Thoracic aorta (tissue), 2 donors: Measurements from ENCODE around the gene SLX4. TPM values are rescaled to one million over a fixed set of nuclear protein-coding genes. Genes with fewer than 3 reads are reported as not detected.

Source experiments
- ATAC-seq: fragments of 150-250 bp; one replicate; pipeline ENCODE4 v1.8.0; 2017; ENCODE audit warnings: low read depth; ENCODE audit not compliant: insufficient number of reproducible peaks, low FRiP score
- DNase-seq: peaks from one replicate; pipeline ENCODE4 v3.0.0-alpha.2; 2020; ENCODE audit warnings: low spot score
- H3K27ac ChIP-seq, 2 donors: fragments of 200-600 bp; sonication (generic); 1 replicate in 1 of 2; 2 replicates in 1 of 2; pipeline ENCODE4 v1.5.1; 2016; ENCODE audit warnings: mild to moderate bottlenecking in 2 of 2, moderate library complexity in 2 of 2
- H3K27me3 ChIP-seq: fragments of 200-600 bp; sonication (generic); replicated peaks from 2 replicates; pipeline ENCODE4 v1.6.0; 2016; ENCODE audit warnings: mild to moderate bottlenecking; ENCODE audit not compliant: insufficient read depth
- H3K36me3 ChIP-seq: fragments of 200-600 bp; sonication (generic); one replicate; pipeline ENCODE4 v1.5.1; 2016
- H3K4me1 ChIP-seq, 2 donors: fragments of 200-600 bp; sonication (generic); 1 replicate in 1 of 2; 2 replicates in 1 of 2; pipeline versions ENCODE4 v1.5.1 to v1.6.0; 2016; ENCODE audit warnings: low read depth in 2 of 2, mild to moderate bottlenecking in 1 of 2; ENCODE audit not compliant: control insufficient read depth in 1 of 2
- H3K4me3 ChIP-seq: fragments of 200-600 bp; sonication (generic); 2 replicates; pipeline ENCODE4 v1.5.1; 2016; ENCODE audit warnings: mild to moderate bottlenecking
- H3K9me3 ChIP-seq: fragments of 200-600 bp; sonication (generic); 2 replicates; pipeline ENCODE4 v1.5.1; 2016
- total RNA-seq, 2 donors: library from RNA; depleted of rRNA; stranded (reverse); fragments of >200 nt; gene quantifications; one replicate each; pipeline versions ENCODE4 v1.1.0 to v1.2.3, GENCODE V29; 2016
- TF ChIP-seq, protein P1 (sequence below): fragments of 200-600 bp; sonication (generic); IDR thresholded peaks from one replicate; pipeline ENCODE4 v1.5.1; 2019; ENCODE audit warnings: antibody characterized with exemption

Gene SLX4
- total RNA-seq, 2 donors from 2014 or later, result 6.9 to 7.8 TPM

GRCh38 chr16:3574195-3574594, 37.2 kb downstream of the SLX4 start:
- TF ChIP-seq, protein P1, sequence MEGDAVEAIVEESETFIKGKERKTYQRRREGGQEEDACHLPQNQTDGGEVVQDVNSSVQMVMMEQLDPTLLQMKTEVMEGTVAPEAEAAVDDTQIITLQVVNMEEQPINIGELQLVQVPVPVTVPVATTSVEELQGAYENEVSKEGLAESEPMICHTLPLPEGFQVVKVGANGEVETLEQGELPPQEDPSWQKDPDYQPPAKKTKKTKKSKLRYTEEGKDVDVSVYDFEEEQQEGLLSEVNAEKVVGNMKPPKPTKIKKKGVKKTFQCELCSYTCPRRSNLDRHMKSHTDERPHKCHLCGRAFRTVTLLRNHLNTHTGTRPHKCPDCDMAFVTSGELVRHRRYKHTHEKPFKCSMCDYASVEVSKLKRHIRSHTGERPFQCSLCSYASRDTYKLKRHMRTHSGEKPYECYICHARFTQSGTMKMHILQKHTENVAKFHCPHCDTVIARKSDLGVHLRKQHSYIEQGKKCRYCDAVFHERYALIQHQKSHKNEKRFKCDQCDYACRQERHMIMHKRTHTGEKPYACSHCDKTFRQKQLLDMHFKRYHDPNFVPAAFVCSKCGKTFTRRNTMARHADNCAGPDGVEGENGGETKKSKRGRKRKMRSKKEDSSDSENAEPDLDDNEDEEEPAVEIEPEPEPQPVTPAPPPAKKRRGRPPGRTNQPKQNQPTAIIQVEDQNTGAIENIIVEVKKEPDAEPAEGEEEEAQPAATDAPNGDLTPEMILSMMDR, result no peak
- peaks cover 4% of the 10 kb centered on the region for H3K9me3 ChIP-seq
- H3K4me3 ChIP-seq, result no peak overlapping the region
- DNase-seq, result no peak
- ATAC-seq, result no peak
- no peaks in the 10 kb centered on the region for H3K4me1 ChIP-seq
- H3K36me3 ChIP-seq, result no peaks in the 10 kb centered on the region
- H3K27me3 ChIP-seq, result no peaks in the 10 kb centered on the region
- H3K27ac ChIP-seq, result no peak overlapping the region

DNA sequence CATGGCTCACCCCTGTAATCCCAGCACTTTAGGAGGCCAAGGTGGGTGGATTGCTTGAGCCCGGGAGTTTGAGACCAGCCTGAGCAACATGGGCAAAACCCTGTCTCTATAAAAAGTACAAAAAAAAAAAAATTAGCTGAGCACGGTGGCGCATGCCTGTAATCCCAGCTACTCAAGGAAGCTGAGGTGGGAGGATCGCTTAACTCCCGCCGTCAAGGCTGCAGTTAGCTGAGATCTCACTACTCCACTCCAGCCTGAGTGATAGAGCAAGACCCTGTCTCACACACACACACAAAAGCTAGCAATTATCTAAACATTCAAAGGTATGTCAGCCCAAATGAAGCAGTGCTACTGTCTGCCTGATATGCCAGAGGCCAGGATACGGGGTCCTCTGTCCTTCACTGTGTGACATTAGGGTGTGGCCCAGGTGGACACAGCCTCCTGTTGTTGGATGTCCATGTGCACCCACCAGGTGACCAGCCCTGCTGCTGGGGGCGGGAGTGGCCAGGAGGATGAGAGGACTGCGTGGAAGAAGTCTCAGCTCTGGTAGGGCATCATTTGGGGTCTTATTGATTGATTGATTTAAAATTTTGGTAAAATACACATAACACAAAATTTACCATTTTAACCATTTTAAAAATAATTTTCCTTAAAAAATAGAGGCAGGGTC, 38.1 kb downstream of the SLX4 start:
- DNase-seq (no peak), ATAC-seq (no peak)
- Histone ChIP-seq H3K27ac (no peak overlapping the region), H3K9me3 (peaks cover 4% of the 10 kb centered on the region), H3K4me3 (no peak overlapping the region), H3K4me1 (no peaks in the 10 kb centered on the region), H3K36me3 (no peaks in the 10 kb centered on the region), H3K27me3 (no peaks in the 10 kb centered on the region)
- TF ChIP-seq, protein P1, result no peak

DNA sequence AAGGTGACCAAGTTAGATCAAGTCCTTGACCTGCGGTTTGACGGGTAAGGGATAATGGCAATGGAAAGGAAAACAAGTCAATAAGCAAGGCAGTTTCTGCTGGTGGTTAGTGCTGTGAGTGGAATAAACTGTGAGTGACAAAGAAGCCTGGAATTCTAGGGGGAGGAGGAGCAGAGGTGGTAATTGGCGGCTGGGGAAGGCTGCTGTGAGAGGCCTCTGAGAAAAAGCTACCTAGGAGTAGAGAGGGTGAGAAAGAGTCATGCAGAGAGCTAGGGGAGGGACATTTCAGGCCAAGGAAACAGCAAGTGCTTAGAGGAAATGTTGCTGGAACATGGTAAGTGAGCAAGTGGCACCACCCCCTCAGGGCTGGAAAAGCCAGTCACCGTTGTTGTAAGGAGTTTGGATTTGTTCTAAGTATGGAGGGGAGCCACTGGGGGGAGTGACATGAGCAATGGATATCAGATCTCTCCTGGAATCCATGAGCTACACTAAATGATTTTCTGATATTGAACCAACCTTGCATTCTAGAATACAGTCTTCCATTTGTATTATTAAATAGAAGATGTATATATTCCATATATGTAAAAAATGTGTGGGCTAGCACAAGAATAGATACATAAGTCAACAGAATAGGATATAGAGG, 40.9 kb downstream of the SLX4 start:
- DNase-seq, result no peak
- Histone ChIP-seq H3K27ac (no peak overlapping the region), H3K36me3 (no peaks in the 10 kb centered on the region), H3K27me3 (no peaks in the 10 kb centered on the region), H3K4me3 (no peak overlapping the region), H3K4me1 (no peaks in the 10 kb centered on the region), H3K9me3 (peaks cover 4% of the 10 kb centered on the region)
- TF ChIP-seq, protein P1, result no peak
- no peak for ATAC-seq

GRCh38 chr16:3569851-3570250, 41.6 kb downstream of the SLX4 start:
- Histone ChIP-seq H3K36me3 (no peaks in the 10 kb centered on the region), H3K4me1 (no peaks in the 10 kb centered on the region), H3K27ac (no peak overlapping the region), H3K4me3 (no peak overlapping the region), H3K9me3 (peaks cover 4% of the 10 kb centered on the region), H3K27me3 (no peaks in the 10 kb centered on the region)
- TF ChIP-seq, protein P1, result no peak
- no peak for DNase-seq
- ATAC-seq, result no peak

GRCh38 chr16:3566990-3567389, 44.4 kb downstream of the SLX4 start:
- H3K27ac ChIP-seq, result no peak overlapping the region
- H3K4me3 ChIP-seq, result no peak overlapping the region
- H3K36me3 ChIP-seq, result no peaks in the 10 kb centered on the region
- no peak for ATAC-seq
- TF ChIP-seq, protein P1, result no peak
- DNase-seq, result no peak
- H3K9me3 ChIP-seq, result peaks cover 4% of the 10 kb centered on the region
- H3K4me1 ChIP-seq, result no peaks in the 10 kb centered on the region
- no peaks in the 10 kb centered on the region for H3K27me3 ChIP-seq
